GM23338 (cell line): ENCODE data around the gene PPP2R2B.

ENCODE experiments used
- EZH2 ChIP-seq: fragments of 200-600 bp; sonication (generic); IDR thresholded peaks from one replicate; pipeline ENCODE4 v1.8.0; 2017; ENCODE audit warnings: antibody characterized with exemption, mild to moderate bottlenecking, low read depth; ENCODE audit not compliant: unreplicated experiment
- EZH2phosphoT487 ChIP-seq: fragments of 200-600 bp; sonication (generic); IDR thresholded peaks from one replicate; pipeline ENCODE4 v1.8.1; 2018; ENCODE audit warnings: antibody characterized with exemption; ENCODE audit not compliant: unreplicated experiment
- TF ChIP-seq, protein P1 (sequence below), 2 experiments: fragments of 200-600 bp in 1 of 2; sonication (generic) in 1 of 2; conservative IDR thresholded peaks; 2 replicates each; pipeline versions ENCODE4 v1.5.1 to v1.6.1; 2016 to 2017; ENCODE audit warnings: antibody characterized with exemption in 2 of 2, low read depth in 2 of 2, mild to moderate bottlenecking in 2 of 2, moderate library complexity in 1 of 2
- TF ChIP-seq, protein P2 (sequence below): fragments of 250-450 bp; sonication (Bioruptor Pico); IDR thresholded peaks from 2 replicates; pipeline ENCODE4 v1.5.0; 2020; ENCODE audit warnings: mild to moderate bottlenecking, moderate library complexity

DNA sequence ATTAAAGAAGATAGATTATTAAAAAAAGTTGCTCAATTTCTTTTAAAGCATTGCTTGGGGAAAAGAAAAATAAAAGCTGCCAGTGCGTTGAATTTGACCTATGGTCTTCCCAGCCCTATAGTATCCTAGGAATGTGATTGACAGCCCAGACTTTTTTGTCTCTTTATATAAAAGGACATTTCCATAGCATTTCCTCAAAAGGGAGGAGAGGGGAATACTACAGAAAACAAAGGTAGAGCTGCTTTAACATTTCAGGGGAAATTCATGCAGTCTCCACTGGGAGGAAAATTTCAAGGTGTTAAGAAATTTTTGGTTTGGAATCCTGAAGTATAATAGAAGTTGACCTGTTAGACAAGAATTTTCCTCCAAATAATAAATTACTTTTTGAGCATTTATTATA lies 344.7 kb downstream of the PPP2R2B start:
- TF ChIP-seq, protein P1, sequence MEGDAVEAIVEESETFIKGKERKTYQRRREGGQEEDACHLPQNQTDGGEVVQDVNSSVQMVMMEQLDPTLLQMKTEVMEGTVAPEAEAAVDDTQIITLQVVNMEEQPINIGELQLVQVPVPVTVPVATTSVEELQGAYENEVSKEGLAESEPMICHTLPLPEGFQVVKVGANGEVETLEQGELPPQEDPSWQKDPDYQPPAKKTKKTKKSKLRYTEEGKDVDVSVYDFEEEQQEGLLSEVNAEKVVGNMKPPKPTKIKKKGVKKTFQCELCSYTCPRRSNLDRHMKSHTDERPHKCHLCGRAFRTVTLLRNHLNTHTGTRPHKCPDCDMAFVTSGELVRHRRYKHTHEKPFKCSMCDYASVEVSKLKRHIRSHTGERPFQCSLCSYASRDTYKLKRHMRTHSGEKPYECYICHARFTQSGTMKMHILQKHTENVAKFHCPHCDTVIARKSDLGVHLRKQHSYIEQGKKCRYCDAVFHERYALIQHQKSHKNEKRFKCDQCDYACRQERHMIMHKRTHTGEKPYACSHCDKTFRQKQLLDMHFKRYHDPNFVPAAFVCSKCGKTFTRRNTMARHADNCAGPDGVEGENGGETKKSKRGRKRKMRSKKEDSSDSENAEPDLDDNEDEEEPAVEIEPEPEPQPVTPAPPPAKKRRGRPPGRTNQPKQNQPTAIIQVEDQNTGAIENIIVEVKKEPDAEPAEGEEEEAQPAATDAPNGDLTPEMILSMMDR (conservative IDR thresholded peaks at IDR 0.05; ENCODE audit: low read depth in 2 of 2), result no peak; a peak in 1 of 4 replicates
- TF ChIP-seq, protein P2, sequence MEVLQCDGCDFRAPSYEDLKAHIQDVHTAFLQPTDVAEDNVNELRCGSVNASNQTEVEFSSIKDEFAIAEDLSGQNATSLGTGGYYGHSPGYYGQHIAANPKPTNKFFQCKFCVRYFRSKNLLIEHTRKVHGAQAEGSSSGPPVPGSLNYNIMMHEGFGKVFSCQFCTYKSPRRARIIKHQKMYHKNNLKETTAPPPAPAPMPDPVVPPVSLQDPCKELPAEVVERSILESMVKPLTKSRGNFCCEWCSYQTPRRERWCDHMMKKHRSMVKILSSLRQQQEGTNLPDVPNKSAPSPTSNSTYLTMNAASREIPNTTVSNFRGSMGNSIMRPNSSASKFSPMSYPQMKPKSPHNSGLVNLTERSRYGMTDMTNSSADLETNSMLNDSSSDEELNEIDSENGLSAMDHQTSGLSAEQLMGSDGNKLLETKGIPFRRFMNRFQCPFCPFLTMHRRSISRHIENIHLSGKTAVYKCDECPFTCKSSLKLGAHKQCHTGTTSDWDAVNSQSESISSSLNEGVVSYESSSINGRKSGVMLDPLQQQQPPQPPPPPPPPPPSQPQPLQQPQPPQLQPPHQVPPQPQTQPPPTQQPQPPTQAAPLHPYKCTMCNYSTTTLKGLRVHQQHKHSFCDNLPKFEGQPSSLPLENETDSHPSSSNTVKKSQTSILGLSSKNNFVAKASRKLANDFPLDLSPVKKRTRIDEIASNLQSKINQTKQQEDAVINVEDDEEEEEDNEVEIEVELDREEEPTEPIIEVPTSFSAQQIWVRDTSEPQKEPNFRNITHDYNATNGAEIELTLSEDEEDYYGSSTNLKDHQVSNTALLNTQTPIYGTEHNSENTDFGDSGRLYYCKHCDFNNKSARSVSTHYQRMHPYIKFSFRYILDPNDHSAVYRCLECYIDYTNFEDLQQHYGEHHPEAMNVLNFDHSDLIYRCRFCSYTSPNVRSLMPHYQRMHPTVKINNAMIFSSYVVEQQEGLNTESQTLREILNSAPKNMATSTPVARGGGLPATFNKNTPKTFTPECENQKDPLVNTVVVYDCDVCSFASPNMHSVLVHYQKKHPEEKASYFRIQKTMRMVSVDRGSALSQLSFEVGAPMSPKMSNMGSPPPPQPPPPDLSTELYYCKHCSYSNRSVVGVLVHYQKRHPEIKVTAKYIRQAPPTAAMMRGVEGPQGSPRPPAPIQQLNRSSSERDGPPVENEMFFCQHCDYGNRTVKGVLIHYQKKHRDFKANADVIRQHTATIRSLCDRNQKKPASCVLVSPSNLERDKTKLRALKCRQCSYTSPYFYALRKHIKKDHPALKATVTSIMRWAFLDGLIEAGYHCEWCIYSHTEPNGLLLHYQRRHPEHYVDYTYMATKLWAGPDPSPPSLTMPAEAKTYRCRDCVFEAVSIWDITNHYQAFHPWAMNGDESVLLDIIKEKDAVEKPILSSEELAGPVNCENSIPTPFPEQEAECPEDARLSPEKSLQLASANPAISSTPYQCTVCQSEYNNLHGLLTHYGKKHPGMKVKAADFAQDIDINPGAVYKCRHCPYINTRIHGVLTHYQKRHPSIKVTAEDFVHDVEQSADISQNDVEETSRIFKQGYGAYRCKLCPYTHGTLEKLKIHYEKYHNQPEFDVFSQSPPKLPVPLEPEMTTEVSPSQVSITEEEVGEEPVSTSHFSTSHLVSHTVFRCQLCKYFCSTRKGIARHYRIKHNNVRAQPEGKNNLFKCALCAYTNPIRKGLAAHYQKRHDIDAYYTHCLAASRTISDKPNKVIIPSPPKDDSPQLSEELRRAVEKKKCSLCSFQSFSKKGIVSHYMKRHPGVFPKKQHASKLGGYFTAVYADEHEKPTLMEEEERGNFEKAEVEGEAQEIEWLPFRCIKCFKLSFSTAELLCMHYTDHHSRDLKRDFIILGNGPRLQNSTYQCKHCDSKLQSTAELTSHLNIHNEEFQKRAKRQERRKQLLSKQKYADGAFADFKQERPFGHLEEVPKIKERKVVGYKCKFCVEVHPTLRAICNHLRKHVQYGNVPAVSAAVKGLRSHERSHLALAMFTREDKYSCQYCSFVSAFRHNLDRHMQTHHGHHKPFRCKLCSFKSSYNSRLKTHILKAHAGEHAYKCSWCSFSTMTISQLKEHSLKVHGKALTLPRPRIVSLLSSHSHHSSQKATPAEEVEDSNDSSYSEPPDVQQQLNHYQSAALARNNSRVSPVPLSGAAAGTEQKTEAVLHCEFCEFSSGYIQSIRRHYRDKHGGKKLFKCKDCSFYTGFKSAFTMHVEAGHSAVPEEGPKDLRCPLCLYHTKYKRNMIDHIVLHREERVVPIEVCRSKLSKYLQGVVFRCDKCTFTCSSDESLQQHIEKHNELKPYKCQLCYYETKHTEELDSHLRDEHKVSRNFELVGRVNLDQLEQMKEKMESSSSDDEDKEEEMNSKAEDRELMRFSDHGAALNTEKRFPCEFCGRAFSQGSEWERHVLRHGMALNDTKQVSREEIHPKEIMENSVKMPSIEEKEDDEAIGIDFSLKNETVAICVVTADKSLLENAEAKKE (CRISPR knock-in tag), result no peak
- TF ChIP-seq EZH2phosphoT487 (no peak), EZH2 (no peak)
